CD4-positive, alpha-beta T cell (primary cell): ENCODE results near the gene HK1. TPM values are rescaled to one million over a fixed set of nuclear protein-coding genes. Genes with fewer than 3 reads are reported as not detected.

Experiments used
- ATAC-seq: fragments of 200-7000 bp; cut with Tn5 transposase; one replicate; pipeline ENCODE4 v1.10.0; 2022; ENCODE audit warnings: mild to moderate bottlenecking; ENCODE audit not compliant: poor library complexity
- CTCF ChIA-PET: fragments of 350-600 bp; sonication (Branson Sonifier 250); formaldehyde crosslinking; loops from one replicate; lab custom pipeline; 2021; ENCODE audit warnings: antibody characterized with exemption, inconsistent platforms; lab: Charles Lee
- POLR2A ChIA-PET: fragments of 350-600 bp; sonication (Branson Sonifier 250); formaldehyde crosslinking; loops from one replicate; lab custom pipeline; 2021; ENCODE audit warnings: antibody characterized with exemption, inconsistent platforms; lab: Charles Lee
- DNase-seq, 14 experiments: peaks; one replicate each; pipeline ENCODE4 v3.0.0-alpha.2; 2013 to 2020; ENCODE audit warnings: mixed read lengths in 2 of 14
- H3K27ac ChIP-seq, 2 donors: one replicate each; pipeline versions ENCODE4 v1.5.1 to v1.7.0; 2013; ENCODE audit warnings: low read length in 2 of 2, low read depth in 1 of 2, mild to moderate bottlenecking in 1 of 2
- H3K27me3 ChIP-seq, 2 experiments: 1 replicate in 1 of 2; 2 replicates in 1 of 2; pipeline versions ENCODE4 v1.6.1 to v1.7.0; 2013; ENCODE audit warnings: low read length in 2 of 2, control low read depth in 1 of 2, mild to moderate bottlenecking in 1 of 2, moderate library complexity in 1 of 2; ENCODE audit not compliant: insufficient read depth in 2 of 2, control insufficient read depth in 1 of 2
- H3K36me3 ChIP-seq: one replicate; pipeline ENCODE4 v1.6.1; 2013; ENCODE audit warnings: low read length, control low read depth; ENCODE audit not compliant: insufficient read depth
- H3K4me1 ChIP-seq: one replicate; pipeline ENCODE4 v1.6.1; 2013; ENCODE audit warnings: low read length, control low read depth; ENCODE audit not compliant: insufficient read depth
- H3K4me3 ChIP-seq: one replicate; pipeline ENCODE4 v1.5.1; 2013; ENCODE audit warnings: mild to moderate bottlenecking, low read length, moderate library complexity
- H3K9me3 ChIP-seq, 2 experiments: 1 replicate in 1 of 2; 2 replicates in 1 of 2; pipeline versions ENCODE4 v1.6.1 to v1.7.0; 2013; ENCODE audit warnings: low read length in 2 of 2, mild to moderate bottlenecking in 2 of 2, control low read depth in 1 of 2, moderate library complexity in 1 of 2; ENCODE audit not compliant: control insufficient read depth in 1 of 2, insufficient read depth in 1 of 2
- H3K27ac Mint-ChIP-seq: one replicate; pipeline ENCODE4 v1.8.0; 2020; ENCODE audit warnings: mixed read lengths
- H3K27me3 Mint-ChIP-seq: one replicate; pipeline ENCODE4 v1.8.0; 2021; ENCODE audit warnings: mixed read lengths
- H3K36me3 Mint-ChIP-seq: one replicate; pipeline ENCODE4 v1.8.0; 2021; ENCODE audit warnings: low read depth, mixed read lengths
- H3K4me1 Mint-ChIP-seq: one replicate; pipeline ENCODE4 v1.8.0; 2021; ENCODE audit warnings: low read depth, mixed read lengths
- H3K4me3 Mint-ChIP-seq: one replicate; pipeline ENCODE4 v1.8.0; 2020; ENCODE audit warnings: mild to moderate bottlenecking, mixed read lengths
- H3K9me3 Mint-ChIP-seq: one replicate; pipeline ENCODE4 v1.8.0; 2020; ENCODE audit warnings: mixed read lengths
- intact Hi-C, 2 experiments: fragments of 100-400 bp; cut with DNase I in 1 of 2; cut with micrococcal nuclease in 1 of 2; formaldehyde crosslinking; loops; one replicate each; pipeline versions ENCODE4 v1.15.1 to v1.9.0; 2023 to 2025; cut with DNase I, micrococcal nuclease
- total RNA-seq, 174 experiments: library from RNA in 2 of 174; stranded (reverse) in 2 of 174; gene quantifications; one replicate each; pipeline ENCODE4 v1.2.3 and lab custom pipeline; 2021 to 2026
- TF ChIP-seq, protein P1 (sequence below): fragments of 200-600 bp; IDR thresholded peaks from one replicate; pipeline ENCODE4 v1.8.0; 2022; ENCODE audit warnings: antibody characterized with exemption, mild to moderate bottlenecking

HK1 gene
- total RNA-seq, 2 experiments from 2014 or later: 45.6 to 48.1 TPM

GRCh38 chr10:69292459-69292858 is 14.2 kb downstream of the HK1 start:
- Mint-ChIP-seq H3K27me3 (no peaks in the 10 kb centered on the region), H3K4me1 (no peaks in the 10 kb centered on the region), H3K9me3 (no peaks in the 10 kb centered on the region), H3K4me3 (no peak overlapping the region), H3K36me3 (no peaks in the 10 kb centered on the region), H3K27ac (no peak overlapping the region)
- H3K4me3 ChIP-seq: no peak overlapping the region
- H3K9me3 ChIP-seq: no peaks in the 10 kb centered on the region
- ChIA-PET CTCF (no interaction called here), POLR2A (no interaction called here)
- H3K27ac ChIP-seq: no peak overlapping the region
- no peak for DNase-seq
- TF ChIP-seq, protein P1, sequence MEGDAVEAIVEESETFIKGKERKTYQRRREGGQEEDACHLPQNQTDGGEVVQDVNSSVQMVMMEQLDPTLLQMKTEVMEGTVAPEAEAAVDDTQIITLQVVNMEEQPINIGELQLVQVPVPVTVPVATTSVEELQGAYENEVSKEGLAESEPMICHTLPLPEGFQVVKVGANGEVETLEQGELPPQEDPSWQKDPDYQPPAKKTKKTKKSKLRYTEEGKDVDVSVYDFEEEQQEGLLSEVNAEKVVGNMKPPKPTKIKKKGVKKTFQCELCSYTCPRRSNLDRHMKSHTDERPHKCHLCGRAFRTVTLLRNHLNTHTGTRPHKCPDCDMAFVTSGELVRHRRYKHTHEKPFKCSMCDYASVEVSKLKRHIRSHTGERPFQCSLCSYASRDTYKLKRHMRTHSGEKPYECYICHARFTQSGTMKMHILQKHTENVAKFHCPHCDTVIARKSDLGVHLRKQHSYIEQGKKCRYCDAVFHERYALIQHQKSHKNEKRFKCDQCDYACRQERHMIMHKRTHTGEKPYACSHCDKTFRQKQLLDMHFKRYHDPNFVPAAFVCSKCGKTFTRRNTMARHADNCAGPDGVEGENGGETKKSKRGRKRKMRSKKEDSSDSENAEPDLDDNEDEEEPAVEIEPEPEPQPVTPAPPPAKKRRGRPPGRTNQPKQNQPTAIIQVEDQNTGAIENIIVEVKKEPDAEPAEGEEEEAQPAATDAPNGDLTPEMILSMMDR: no peak
- H3K36me3 ChIP-seq: no peaks in the 10 kb centered on the region
- no peak for ATAC-seq
- intact Hi-C loops: no loop called here
- H3K27me3 ChIP-seq: peaks cover 0 to 2% of the 10 kb centered on the region in 2 experiments
- H3K4me1 ChIP-seq: no peaks in the 10 kb centered on the region

- intact Hi-C loops: no loop called here
- CTCF ChIA-PET: no interaction called here
- H3K27me3 Mint-ChIP-seq: no peaks in the 10 kb centered on the region
- Histone ChIP-seq H3K27ac (no peak overlapping the region), H3K9me3 (no peaks in the 10 kb centered on the region), H3K27me3 (peaks cover 0 to 2% of the 10 kb centered on the region in 2 experiments), H3K4me1 (no peaks in the 10 kb centered on the region), H3K36me3 (no peaks in the 10 kb centered on the region), H3K4me3 (no peak overlapping the region)
- H3K27ac Mint-ChIP-seq: no peak overlapping the region
- no peak overlapping the region for H3K4me3 Mint-ChIP-seq
- POLR2A ChIA-PET: no interaction called here
- TF ChIP-seq, protein P1: no peak
- H3K9me3 Mint-ChIP-seq: no peaks in the 10 kb centered on the region
- ATAC-seq: no peak
- no peak for DNase-seq
- no peaks in the 10 kb centered on the region for H3K4me1 Mint-ChIP-seq
- H3K36me3 Mint-ChIP-seq: no peaks in the 10 kb centered on the region
Observed at GRCh38 chr10:69295027-69295636, 16.8 kb downstream of the HK1 start.

- ChIA-PET POLR2A (no interaction called here), CTCF (interaction anchor here (0.6 kb wide), 1 partner anchor 986 kb away, joined by 3 read pairs; no protein-coding TSS in a partner anchor)
- no peaks in the 10 kb centered on the region for H3K9me3 ChIP-seq
Observed at GRCh38 chr10:69303632-69304051, 25.3 kb downstream of the HK1 start.

More at GRCh38 chr10:69303632-69304051, 25.3 kb downstream of the HK1 start:
- H3K27ac Mint-ChIP-seq: no peak overlapping the region
- TF ChIP-seq, protein P1: no peak
- no peaks in the 10 kb centered on the region for H3K36me3 Mint-ChIP-seq
- Histone ChIP-seq H3K4me1 (no peaks in the 10 kb centered on the region), H3K4me3 (no peak overlapping the region), H3K36me3 (no peaks in the 10 kb centered on the region), H3K27me3 (no peaks in the 10 kb centered on the region), H3K27ac (no peak overlapping the region)
- ATAC-seq (no peak), DNase-seq (no peak)
- no peaks in the 10 kb centered on the region for H3K27me3 Mint-ChIP-seq
- intact Hi-C loops: loop anchor here in 1 of 2 experiments (5.0 kb wide), 1 partner anchor 61 kb away; no protein-coding TSS in a partner anchor
- no peak overlapping the region for H3K4me3 Mint-ChIP-seq
- no peaks in the 10 kb centered on the region for H3K9me3 Mint-ChIP-seq
- no peaks in the 10 kb centered on the region for H3K4me1 Mint-ChIP-seq
